Naive thymus-derived CD8-positive, alpha-beta T cell (primary cell): ENCODE measurements around the gene ZNF415. TPM values are rescaled to one million over a fixed set of nuclear protein-coding genes. Genes with fewer than 3 reads are reported as not detected.

Experiments
- ATAC-seq, 2 donors: fragments of 150-1000 bp; cut with Tn5 transposase in 1 of 2; sonication (Bioruptor Pico), chemical (Tn5 transposase) in 1 of 2; 1 replicate in 1 of 2; 2 replicates in 1 of 2; pipeline ENCODE4 v1.10.0; 2021; ENCODE audit warnings: mild to moderate bottlenecking in 2 of 2, moderate library complexity in 2 of 2
- POLR2A ChIA-PET: fragments of 350-600 bp; sonication (Branson Sonifier 250); formaldehyde crosslinking; loops from one replicate; lab custom pipeline; 2021; ENCODE audit warnings: antibody characterized with exemption; lab: Charles Lee
- DNase-seq, 10 donors: peaks; one replicate each; pipeline versions ENCODE4 v3.0.0 to v3.0.0-alpha.2; 2020 to 2022
- H3K27ac Mint-ChIP-seq, 10 donors: one replicate each; pipeline ENCODE4 v1.8.0; 2020 to 2022; ENCODE audit warnings: mild to moderate bottlenecking in 10 of 10, mixed read lengths in 10 of 10, moderate library complexity in 4 of 10, inconsistent platforms in 1 of 10
- H3K27me3 Mint-ChIP-seq, 5 donors: one replicate each; pipeline ENCODE4 v1.8.0; 2021 to 2022; ENCODE audit warnings: mixed read lengths in 5 of 5
- H3K36me3 Mint-ChIP-seq, 3 donors: one replicate each; pipeline ENCODE4 v1.8.0; 2020 to 2022; ENCODE audit warnings: mixed read lengths in 3 of 3, mild to moderate bottlenecking in 2 of 3, inconsistent platforms in 1 of 3
- H3K4me1 Mint-ChIP-seq, 4 donors: one replicate each; pipeline ENCODE4 v1.8.0; 2021 to 2022; ENCODE audit warnings: mixed read lengths in 4 of 4
- H3K4me3 Mint-ChIP-seq, 10 donors: one replicate each; pipeline ENCODE4 v1.8.0; 2020 to 2022; ENCODE audit warnings: mild to moderate bottlenecking in 10 of 10, mixed read lengths in 10 of 10, moderate library complexity in 6 of 10, inconsistent platforms in 1 of 10
- H3K9me3 Mint-ChIP-seq, 9 donors: one replicate each; pipeline ENCODE4 v1.8.0; 2020 to 2022; ENCODE audit warnings: mixed read lengths in 9 of 9, mild to moderate bottlenecking in 3 of 9, inconsistent platforms in 1 of 9, moderate library complexity in 1 of 9
- polyA plus RNA-seq, 3 donors: library from polyadenylated mRNA; unstranded; fragments of 300-500 nt; fragmentation: Illumina TruSeq; gene quantifications; one replicate each; pipeline ENCODE4 v1.2.3, GENCODE V29; 2021
- total RNA-seq, 8 experiments: library from RNA in 2 of 8; stranded (reverse) in 2 of 8; gene quantifications; one replicate each; pipeline ENCODE4 v1.2.3 and lab custom pipeline; 2021 to 2026

The ZNF415 gene
- total and polyA plus RNA-seq, 5 experiments from 2014 or later = 0.92 to 5.3 (median 3.7) TPM

- Mint-ChIP-seq H3K9me3 (peaks cover 19 to 100% (median 51%) of the 10 kb centered on the region in 9 donors), H3K4me3 (no peak overlapping the region), H3K27ac (peak overlapping the region in 1 of 10 donors; percentile 14), H3K27me3 (no peaks in the 10 kb centered on the region), H3K4me1 (peaks cover 0 to 7% (median 3%) of the 10 kb centered on the region in 4 donors), H3K36me3 (peaks cover 70 to 99% (median 96%) of the 10 kb centered on the region in 3 donors)
- POLR2A ChIA-PET = no interaction called here
- DNase-seq (no peak), ATAC-seq (no peak)
These were observed 53.3 kb downstream of the ZNF415 start for GRCh38 chr19:53079313-53079924.

GRCh38 chr19:53078668-53079067, 54.0 kb downstream of the ZNF415 start:
- no peaks in the 10 kb centered on the region for H3K27me3 Mint-ChIP-seq
- POLR2A ChIA-PET = no interaction called here
- H3K9me3 Mint-ChIP-seq = peaks cover 19 to 99% (median 56%) of the 10 kb centered on the region in 9 donors
- H3K36me3 Mint-ChIP-seq = peaks cover 68 to 99% (median 96%) of the 10 kb centered on the region in 3 donors
- DNase-seq = no peak
- no peak overlapping the region for H3K27ac Mint-ChIP-seq
- ATAC-seq = no peak
- H3K4me3 Mint-ChIP-seq = peak overlapping the region in 1 of 10 donors; percentile 20
- peaks cover 0 to 7% (median 3%) of the 10 kb centered on the region in 4 donors for H3K4me1 Mint-ChIP-seq

GRCh38 chr19:53076984-53077383, 55.7 kb downstream of the ZNF415 start:
- POLR2A ChIA-PET = no interaction called here
- Mint-ChIP-seq H3K9me3 (peaks cover 16 to 99% (median 53%) of the 10 kb centered on the region in 9 donors), H3K4me1 (peaks cover 0 to 7% (median 3%) of the 10 kb centered on the region in 4 donors), H3K36me3 (peaks cover 72 to 99% (median 99%) of the 10 kb centered on the region in 3 donors), H3K27me3 (no peaks in the 10 kb centered on the region), H3K4me3 (no peak overlapping the region), H3K27ac (no peak overlapping the region)
- no peak for ATAC-seq
- peak in 1 of 10 donors; percentile 38 for DNase-seq

- POLR2A ChIA-PET = no interaction called here
- H3K4me3 Mint-ChIP-seq = peak overlapping the region in 1 of 10 donors; percentile 15
- no peaks in the 10 kb centered on the region for H3K27me3 Mint-ChIP-seq
- DNase-seq = no peak
- H3K36me3 Mint-ChIP-seq = peaks cover 57 to 82% (median 57%) of the 10 kb centered on the region in 3 donors
- no peak for ATAC-seq
- peaks cover 0 to 2% (median 0%) of the 10 kb centered on the region in 4 donors for H3K4me1 Mint-ChIP-seq
- peaks cover 0 to 98% (median 47%) of the 10 kb centered on the region in 9 donors for H3K9me3 Mint-ChIP-seq
- peak overlapping the region in 1 of 10 donors; percentile 24 for H3K27ac Mint-ChIP-seq
These were observed 63.9 kb downstream of the ZNF415 start for GRCh38 chr19:53068834-53069233.

- Mint-ChIP-seq H3K27me3 (no peaks in the 10 kb centered on the region), H3K4me1 (peaks cover 0 to 2% (median 0%) of the 10 kb centered on the region in 4 donors), H3K4me3 (peak overlapping the region in 1 of 10 donors; percentile 39), H3K36me3 (peaks cover 50 to 77% (median 55%) of the 10 kb centered on the region in 3 donors), H3K9me3 (peaks cover 0 to 99% (median 45%) of the 10 kb centered on the region in 9 donors), H3K27ac (peak overlapping the region in 1 of 10 donors; percentile 18)
- ATAC-seq (no peak), DNase-seq (no peak)
- POLR2A ChIA-PET = no interaction called here
These were observed 64.5 kb downstream of the ZNF415 start for GRCh38 chr19:53068199-53068598.

GRCh38 chr19:53057904-53058580, 74.7 kb downstream of the ZNF415 start:
- Mint-ChIP-seq H3K27ac (peak overlapping the region in 1 of 10 donors; percentile 48), H3K4me1 (peaks cover 0 to 6% (median 3%) of the 10 kb centered on the region in 4 donors), H3K27me3 (peaks cover 1 to 18% (median 3%) of the 10 kb centered on the region in 5 donors), H3K4me3 (peak overlapping the region in 4 of 10 donors; percentile 10 to 44 (median 31)), H3K9me3 (peaks cover 6 to 94% (median 32%) of the 10 kb centered on the region in 9 donors), H3K36me3 (peaks cover 16 to 38% (median 31%) of the 10 kb centered on the region in 3 donors)
- DNase-seq (no peak), ATAC-seq (no peak)
- POLR2A ChIA-PET = no interaction called here

Other genes starting within 250 kb of the ZNF415 start
- 10 to 100 TPM; 25.8 TPM for gene ZNF320, start 235.3 kb downstream of the ZNF415 start, total RNA-seq
- 1 to 10 TPM; 5.8 to 8.4 (median 6.1) TPM for gene ZNF320, start 235.3 kb downstream of the ZNF415 start, polyA plus RNA-seq
- 10 to 100 TPM in 1 of 2 experiments, 1 to 10 TPM in 1; 9.5 to 10.5 TPM for gene ZNF888, start 209.5 kb downstream of the ZNF415 start, total RNA-seq
- 1 to 10 TPM in 2 of 3 donors, under 1 TPM in 1; 0.85 to 2.4 (median 1.7) TPM for gene ZNF888, start 209.5 kb downstream of the ZNF415 start, polyA plus RNA-seq
- 10 to 100 TPM; 20.0 to 21.6 TPM for gene ZNF816, start 170.0 kb downstream of the ZNF415 start, total RNA-seq
- gene ZNF816, start 170.0 kb downstream of the ZNF415 start, polyA plus RNA-seq = 10 to 100 TPM in 1 of 3 donors, 1 to 10 TPM in 2; 5.0 to 15.4 (median 6.7) TPM
- gene ERVV-1, start 119.0 kb downstream of the ZNF415 start, total RNA-seq = not detected
- gene ERVV-1, start 119.0 kb downstream of the ZNF415 start, polyA plus RNA-seq = not detected
- not detected for gene ERVV-2, start 88.2 kb downstream of the ZNF415 start, total RNA-seq
- not detected for gene ERVV-2, start 88.2 kb downstream of the ZNF415 start, polyA plus RNA-seq
- 10 to 100 TPM; 74.0 to 87.3 TPM for gene ZNF160, start 29.5 kb downstream of the ZNF415 start, total RNA-seq
- 10 to 100 TPM; 18.0 to 29.1 (median 19.1) TPM for gene ZNF160, start 29.5 kb downstream of the ZNF415 start, polyA plus RNA-seq
- gene ZNF347, start 26.1 kb upstream of the ZNF415 start, total RNA-seq = 10 to 100 TPM; 26.0 to 27.1 TPM
- gene ZNF347, start 26.1 kb upstream of the ZNF415 start, polyA plus RNA-seq = 1 to 10 TPM; 5.8 to 7.7 (median 7.4) TPM
- 10 to 100 TPM; 12.9 to 15.3 TPM for gene ZNF665, start 60.4 kb upstream of the ZNF415 start, total RNA-seq
- 10 to 100 TPM in 1 of 3 donors, 1 to 10 TPM in 2; 7.5 to 10.1 (median 8.3) TPM for gene ZNF665, start 60.4 kb upstream of the ZNF415 start, polyA plus RNA-seq
- 10 to 100 TPM; 38.5 to 39.1 TPM for gene ZNF677, start 122.0 kb upstream of the ZNF415 start, total RNA-seq
- 10 to 100 TPM; 18.1 to 31.2 (median 28.4) TPM for gene ZNF677, start 122.0 kb upstream of the ZNF415 start, polyA plus RNA-seq
- under 1 TPM in 1 of 2 experiments, not detected in 1; 0.29 TPM for gene VN1R2, start 125.4 kb upstream of the ZNF415 start, total RNA-seq
- gene VN1R2, start 125.4 kb upstream of the ZNF415 start, polyA plus RNA-seq = not detected
- gene VN1R4, start 134.8 kb upstream of the ZNF415 start, total RNA-seq = not detected
- gene VN1R4, start 134.8 kb upstream of the ZNF415 start, polyA plus RNA-seq = not detected
- gene ZNF845, start 200.8 kb upstream of the ZNF415 start, total RNA-seq = 10 to 100 TPM; 11.8 to 13.1 TPM
- gene ZNF845, start 200.8 kb upstream of the ZNF415 start, polyA plus RNA-seq = 10 to 100 TPM in 1 of 3 donors, 1 to 10 TPM in 2; 3.2 to 11.7 (median 8.3) TPM
- gene ZNF525, start 232.8 kb upstream of the ZNF415 start, total RNA-seq = 10 to 100 TPM; 36.3 to 37.7 TPM
- gene ZNF525, start 232.8 kb upstream of the ZNF415 start, polyA plus RNA-seq = 10 to 100 TPM in 1 of 3 donors, 1 to 10 TPM in 2; 9.4 to 17.1 (median 9.6) TPM